ENCODE results near the gene CAPN7.

Gene CAPN7

GRCh38 chr3:15223685-15224572, 17.9 kb downstream of the CAPN7 start:
- Mint-ChIP-seq H3K4me3 (no peak overlapping the region), H3K4me1 (peaks cover 11% of the 10 kb centered on the region), H3K36me3 (ENCODE audit: insufficient read depth) (peaks cover 52% of the 10 kb centered on the region), H3K9me3 (no peaks in the 10 kb centered on the region), H3K27me3 (no peaks in the 10 kb centered on the region), H3K27ac (ENCODE audit: low read depth) (no peak overlapping the region)
- ATAC-seq (replicated peaks; ENCODE audit: extremely low read depth, poor library complexity, severe bottlenecking) (no peak), DNase-seq (ENCODE audit: low spot score in 2 of 2) (no peak)

DNA sequence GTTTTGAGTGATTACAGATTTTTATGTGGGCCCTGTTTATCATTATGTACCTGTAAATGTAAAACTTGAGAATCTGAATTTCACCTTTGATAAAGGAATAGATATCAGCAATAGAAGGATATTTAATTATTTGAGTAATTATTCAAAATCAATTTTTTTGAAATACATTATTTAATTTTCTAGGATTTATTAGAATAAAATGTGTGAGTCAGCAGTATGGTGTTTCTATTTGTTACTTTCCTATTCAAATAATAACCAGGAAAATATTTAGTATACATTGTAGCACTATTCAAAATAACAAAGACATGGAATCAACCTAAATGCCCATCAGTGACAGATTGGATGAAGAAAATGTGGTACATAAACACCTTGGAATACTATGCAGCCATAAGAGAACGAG, 22.1 kb downstream of the CAPN7 start:
- Mint-ChIP-seq H3K4me3 (no peak overlapping the region), H3K9me3 (no peaks in the 10 kb centered on the region), H3K27me3 (no peaks in the 10 kb centered on the region), H3K27ac (ENCODE audit: low read depth) (no peak overlapping the region), H3K4me1 (peaks cover under 1% of the 10 kb centered on the region), H3K36me3 (ENCODE audit: insufficient read depth) (peaks cover 38% of the 10 kb centered on the region)
- no peak for ATAC-seq (replicated peaks; ENCODE audit: extremely low read depth, poor library complexity, severe bottlenecking)
- no peak for DNase-seq (ENCODE audit: low spot score in 2 of 2)

DNA sequence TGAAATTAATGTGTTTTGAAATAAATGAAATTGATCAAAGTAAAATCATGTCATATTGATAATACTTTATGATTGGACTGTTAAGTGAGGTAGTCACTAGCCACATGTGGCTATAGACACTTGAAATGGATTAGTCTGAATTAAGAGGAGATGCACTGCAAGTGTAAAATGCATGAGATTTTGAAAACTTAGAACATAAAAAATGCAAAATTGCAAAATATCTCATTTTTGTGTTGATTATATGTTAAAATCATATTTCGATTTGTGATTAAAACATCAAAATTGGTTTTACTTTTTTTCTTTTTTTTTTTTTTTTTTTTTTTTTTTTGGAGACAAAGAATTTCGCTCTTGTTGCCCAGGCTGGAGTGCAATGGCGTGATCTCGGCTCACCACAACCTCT, 23.2 kb downstream of the CAPN7 start:
- Mint-ChIP-seq H3K4me3 (no peak overlapping the region), H3K27ac (ENCODE audit: low read depth) (no peak overlapping the region), H3K4me1 (no peaks in the 10 kb centered on the region), H3K27me3 (no peaks in the 10 kb centered on the region), H3K36me3 (ENCODE audit: insufficient read depth) (peaks cover 35% of the 10 kb centered on the region), H3K9me3 (no peaks in the 10 kb centered on the region)
- ATAC-seq (replicated peaks; ENCODE audit: extremely low read depth, poor library complexity, severe bottlenecking) = no peak
- DNase-seq (ENCODE audit: low spot score in 2 of 2) = no peak

DNA sequence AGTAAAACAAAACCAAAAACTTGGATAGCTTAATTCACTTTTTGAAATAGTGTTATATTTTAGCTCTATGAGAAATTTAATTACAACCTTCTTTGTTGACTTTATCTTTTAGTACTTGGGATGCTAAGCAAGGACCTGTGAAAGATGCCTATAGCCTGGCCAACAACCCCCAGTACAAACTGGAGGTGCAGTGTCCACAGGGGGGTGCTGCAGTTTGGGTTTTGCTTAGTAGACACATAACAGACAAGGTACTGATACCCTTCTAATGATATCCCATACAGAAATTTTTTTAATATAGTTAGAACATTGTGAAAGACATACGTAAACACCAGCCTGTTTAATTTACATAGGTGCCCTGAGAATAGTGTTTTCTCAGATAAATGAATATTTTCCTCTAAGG, 35.3 kb downstream of the CAPN7 start:
- Mint-ChIP-seq H3K36me3 (ENCODE audit: insufficient read depth) (peaks cover 42% of the 10 kb centered on the region), H3K4me1 (peaks cover 7% of the 10 kb centered on the region), H3K9me3 (no peaks in the 10 kb centered on the region), H3K27ac (ENCODE audit: low read depth) (no peak overlapping the region), H3K27me3 (no peaks in the 10 kb centered on the region), H3K4me3 (no peak overlapping the region)
- DNase-seq (ENCODE audit: low spot score in 2 of 2) (peak in 1 of 2 donors; percentile 20), ATAC-seq (replicated peaks; ENCODE audit: extremely low read depth, poor library complexity, severe bottlenecking) (peak; percentile 67)

GRCh38 chr3:15243822-15244482, 37.9 kb downstream of the CAPN7 start:
- Mint-ChIP-seq H3K4me1 (peaks cover 7% of the 10 kb centered on the region), H3K27ac (ENCODE audit: low read depth) (peak overlapping the region; percentile 69), H3K9me3 (no peaks in the 10 kb centered on the region), H3K36me3 (ENCODE audit: insufficient read depth) (peaks cover 54% of the 10 kb centered on the region), H3K27me3 (no peaks in the 10 kb centered on the region), H3K4me3 (no peak overlapping the region)
- DNase-seq (ENCODE audit: low spot score in 2 of 2) (no peak), ATAC-seq (replicated peaks; ENCODE audit: extremely low read depth, poor library complexity, severe bottlenecking) (no peak)

DNA sequence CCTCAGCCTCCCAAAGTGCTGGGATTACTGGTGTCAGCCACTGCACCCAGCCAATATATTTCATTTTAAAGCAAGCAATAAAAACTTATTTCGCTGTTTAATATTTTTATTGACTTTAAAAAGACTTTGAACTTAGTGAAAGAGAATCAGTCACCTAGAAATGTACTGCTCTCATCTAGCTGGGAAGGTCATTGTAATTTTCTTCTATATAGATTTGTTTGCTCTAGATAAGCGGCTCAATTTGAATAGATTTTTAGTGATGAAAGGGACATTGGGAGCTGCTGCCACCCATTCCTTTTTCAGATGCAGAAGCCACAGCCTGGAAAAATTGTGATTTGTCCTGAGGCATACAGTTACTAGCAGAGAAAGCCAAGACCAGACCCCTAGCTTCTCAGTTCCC, 40.1 kb downstream of the CAPN7 start:
- no peaks in the 10 kb centered on the region for H3K27me3 Mint-ChIP-seq
- DNase-seq (ENCODE audit: low spot score in 2 of 2) (no peak), ATAC-seq (replicated peaks; ENCODE audit: extremely low read depth, poor library complexity, severe bottlenecking) (no peak)
- H3K4me3 Mint-ChIP-seq = no peak overlapping the region
- H3K4me1 Mint-ChIP-seq = peaks cover 7% of the 10 kb centered on the region
- no peaks in the 10 kb centered on the region for H3K9me3 Mint-ChIP-seq
- peaks cover 51% of the 10 kb centered on the region for H3K36me3 Mint-ChIP-seq (ENCODE audit: insufficient read depth)
- no peak overlapping the region for H3K27ac Mint-ChIP-seq (ENCODE audit: low read depth)

DNA sequence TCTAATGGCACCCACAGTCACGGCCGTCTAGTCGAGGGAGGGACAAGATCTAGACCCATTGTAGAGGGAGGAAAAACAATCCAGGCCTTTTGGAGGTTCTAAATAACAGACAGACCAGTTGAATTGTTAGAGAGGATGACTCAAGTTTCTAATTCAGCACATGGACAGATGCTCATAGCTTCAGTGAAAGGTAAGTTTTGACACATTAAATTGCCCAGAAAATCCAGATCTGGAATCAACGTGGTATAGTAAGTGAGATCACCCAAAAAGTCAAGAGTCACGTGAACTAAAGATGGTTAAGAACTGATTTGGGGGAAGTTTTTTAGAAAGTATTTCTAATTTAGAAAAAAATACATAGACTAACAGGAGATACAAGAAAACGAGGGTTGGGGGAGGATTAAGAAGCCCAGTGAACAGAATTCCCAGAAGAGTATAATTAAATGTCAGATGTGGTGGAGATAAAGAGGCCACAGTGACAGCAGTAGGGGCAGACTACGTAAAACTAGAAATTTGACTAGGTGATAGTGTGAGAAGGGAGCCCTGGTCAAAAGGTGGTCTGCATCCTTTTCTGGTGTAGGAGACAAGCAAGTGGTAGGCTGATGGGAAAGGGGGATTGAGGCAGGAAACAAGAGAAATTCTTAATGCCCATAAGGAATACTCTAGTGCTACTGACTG, 47.1 kb downstream of the CAPN7 start:
- no peak overlapping the region for H3K4me3 Mint-ChIP-seq
- H3K27ac Mint-ChIP-seq (ENCODE audit: low read depth) = peak overlapping the region; percentile 80
- H3K36me3 Mint-ChIP-seq (ENCODE audit: insufficient read depth) = peaks cover 62% of the 10 kb centered on the region
- DNase-seq (ENCODE audit: low spot score in 2 of 2) (no peak), ATAC-seq (replicated peaks; ENCODE audit: extremely low read depth, poor library complexity, severe bottlenecking) (no peak)
- no peaks in the 10 kb centered on the region for H3K9me3 Mint-ChIP-seq
- H3K4me1 Mint-ChIP-seq = peaks cover 17% of the 10 kb centered on the region
- no peaks in the 10 kb centered on the region for H3K27me3 Mint-ChIP-seq

DNA sequence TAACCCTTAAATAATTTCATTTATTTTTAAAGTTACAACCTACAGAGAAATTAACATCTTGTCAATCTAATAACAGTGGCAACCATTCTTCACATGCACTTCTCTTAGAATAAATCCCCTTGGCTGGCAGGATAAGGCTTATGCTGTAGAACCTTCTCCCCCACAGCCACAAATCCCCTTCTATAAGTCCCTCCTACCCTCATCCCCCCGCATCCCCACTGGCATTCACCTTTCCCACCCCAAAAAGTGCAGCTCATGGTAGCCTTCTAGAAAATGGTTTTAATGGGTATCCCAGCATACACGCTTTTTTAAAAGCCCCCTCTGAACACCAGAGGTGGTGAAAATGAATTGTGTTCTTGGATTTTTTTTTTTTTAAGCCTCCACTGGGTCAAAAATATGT, 49.2 kb downstream of the CAPN7 start:
- Mint-ChIP-seq H3K36me3 (ENCODE audit: insufficient read depth) (peaks cover 68% of the 10 kb centered on the region), H3K27ac (ENCODE audit: low read depth) (peak overlapping the region; percentile 38), H3K4me1 (peaks cover 29% of the 10 kb centered on the region), H3K4me3 (no peak overlapping the region), H3K27me3 (no peaks in the 10 kb centered on the region), H3K9me3 (no peaks in the 10 kb centered on the region)
- DNase-seq (ENCODE audit: low spot score in 2 of 2) (no peak), ATAC-seq (replicated peaks; ENCODE audit: extremely low read depth, poor library complexity, severe bottlenecking) (no peak)

DNA sequence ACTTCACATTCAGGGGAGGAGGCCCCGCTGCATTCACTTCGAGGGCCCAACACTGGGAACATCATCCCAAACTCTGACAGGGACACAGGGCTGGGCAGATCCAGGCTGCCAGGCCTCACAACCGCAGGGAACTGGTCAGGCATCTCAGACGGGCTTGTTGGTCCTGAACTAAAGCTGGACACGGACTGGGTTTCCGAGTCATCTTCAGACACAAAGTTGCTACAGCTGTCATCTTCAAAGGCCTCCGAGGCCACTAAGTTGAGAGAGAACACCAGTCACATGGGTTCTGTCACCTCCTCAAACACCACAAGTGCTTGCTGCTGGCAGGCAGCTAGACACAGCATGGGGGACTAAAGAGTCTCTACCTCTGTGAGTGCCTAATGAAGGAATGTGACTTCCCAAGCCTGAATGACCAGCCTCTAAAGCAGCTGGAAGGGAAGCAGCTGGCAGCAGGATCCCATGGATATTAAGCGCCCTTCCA, 50.9 kb downstream of the CAPN7 start:
- no peaks in the 10 kb centered on the region for H3K9me3 Mint-ChIP-seq
- ATAC-seq (replicated peaks; ENCODE audit: extremely low read depth, poor library complexity, severe bottlenecking) = no peak
- no peaks in the 10 kb centered on the region for H3K27me3 Mint-ChIP-seq
- DNase-seq (ENCODE audit: low spot score in 2 of 2) = no peak
- H3K4me1 Mint-ChIP-seq = peaks cover 34% of the 10 kb centered on the region
- H3K4me3 Mint-ChIP-seq = no peak overlapping the region
- no peak overlapping the region for H3K27ac Mint-ChIP-seq (ENCODE audit: low read depth)
- peaks cover 66% of the 10 kb centered on the region for H3K36me3 Mint-ChIP-seq (ENCODE audit: insufficient read depth)

- H3K4me1 Mint-ChIP-seq = peaks cover 26% of the 10 kb centered on the region
- H3K27ac Mint-ChIP-seq (ENCODE audit: low read depth) = peak overlapping the region; percentile 61
- no peak for DNase-seq (ENCODE audit: low spot score in 2 of 2)
- no peak for ATAC-seq (replicated peaks; ENCODE audit: extremely low read depth, poor library complexity, severe bottlenecking)
- H3K9me3 Mint-ChIP-seq = no peaks in the 10 kb centered on the region
- H3K36me3 Mint-ChIP-seq (ENCODE audit: insufficient read depth) = peaks cover 58% of the 10 kb centered on the region
- H3K27me3 Mint-ChIP-seq = no peaks in the 10 kb centered on the region
- no peak overlapping the region for H3K4me3 Mint-ChIP-seq
Observed at GRCh38 chr3:15258720-15259119, 52.7 kb downstream of the CAPN7 start.

DNA sequence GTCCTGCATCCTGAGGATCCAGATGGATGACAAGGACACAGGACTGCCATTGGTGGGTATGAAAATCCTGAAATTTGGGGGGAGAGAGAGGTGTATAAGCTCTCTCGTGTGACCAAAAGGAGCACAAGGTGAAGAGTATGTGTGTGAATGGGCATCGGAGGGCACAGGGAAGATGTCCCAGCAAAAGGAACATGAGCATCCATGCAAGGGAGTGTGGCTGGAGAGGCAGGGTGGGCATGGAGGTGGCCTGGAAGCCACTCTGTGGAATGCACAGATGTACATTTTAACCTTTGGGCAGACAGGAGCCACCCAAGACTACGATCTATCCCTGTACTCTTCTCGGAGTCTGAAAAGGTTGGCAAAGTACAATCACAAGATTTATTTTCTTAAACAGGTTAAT, 54.5 kb downstream of the CAPN7 start:
- ATAC-seq (replicated peaks; ENCODE audit: extremely low read depth, poor library complexity, severe bottlenecking) (no peak), DNase-seq (ENCODE audit: low spot score in 2 of 2) (no peak)
- Mint-ChIP-seq H3K4me3 (no peak overlapping the region), H3K27ac (ENCODE audit: low read depth) (peak overlapping the region; percentile 77), H3K4me1 (peaks cover 34% of the 10 kb centered on the region), H3K36me3 (ENCODE audit: insufficient read depth) (peaks cover 55% of the 10 kb centered on the region), H3K27me3 (no peaks in the 10 kb centered on the region), H3K9me3 (no peaks in the 10 kb centered on the region)

- Mint-ChIP-seq H3K4me1 (peaks cover 41% of the 10 kb centered on the region), H3K27me3 (no peaks in the 10 kb centered on the region), H3K36me3 (ENCODE audit: insufficient read depth) (peaks cover 49% of the 10 kb centered on the region), H3K27ac (ENCODE audit: low read depth) (no peak overlapping the region), H3K9me3 (no peaks in the 10 kb centered on the region), H3K4me3 (no peak overlapping the region)
- DNase-seq (ENCODE audit: low spot score in 2 of 2) = no peak
- ATAC-seq (replicated peaks; ENCODE audit: extremely low read depth, poor library complexity, severe bottlenecking) = no peak
Observed at GRCh38 chr3:15261274-15261673, 55.2 kb downstream of the CAPN7 start.

Data from central memory CD8-positive, alpha-beta T cell (primary cell).